SK-N-SH (cell line): Measurements from ENCODE around the gene OBP2B. TPM values are rescaled to one million over a fixed set of nuclear protein-coding genes. Genes with fewer than 3 reads are reported as not detected.

Experiments
- CTCF ChIA-PET: fragments of 300-600, 350-600 bp; formaldehyde crosslinking; extraction: SDS; loops from one replicate; lab custom pipeline; 2021; lab: Yijun Ruan, JAX
- POLR2A ChIA-PET: fragments of 350-600 bp; sonication (Branson Sonifier 250); formaldehyde crosslinking; extraction: SDS; loops from one replicate; lab custom pipeline; 2020; ENCODE audit warnings: antibody characterized with exemption, inconsistent platforms; lab: Yijun Ruan, JAX
- DNase-seq: peaks from one replicate; pipeline ENCODE4 v3.0.0; 2012
- H2AFZ ChIP-seq: fragments of 200-600 bp; sonication (generic); 2 replicates; pipeline ENCODE4 v1.8.1; 2016; ENCODE audit warnings: antibody characterized with exemption, mild to moderate bottlenecking, low read depth
- H3F3A ChIP-seq: fragments of 200-600 bp; sonication (generic); replicated peaks from 2 replicates; pipeline ENCODE3; 2016; ENCODE audit warnings: antibody characterized with exemption, mild to moderate bottlenecking; ENCODE audit not compliant: insufficient read depth
- H3K27ac ChIP-seq, 2 experiments: fragments of 200-500 bp in 1 of 2; fragments of 200-600 bp in 1 of 2; sonication (Bioruptor generic) in 1 of 2; sonication (generic), shearing (Covaris generic) in 1 of 2; 2 replicates each; pipeline versions ENCODE4 v1.5.1 to v1.6.1; 2014 to 2016; ENCODE audit warnings: low read depth in 2 of 2, inconsistent platforms in 1 of 2, low read length in 1 of 2, mild to moderate bottlenecking in 1 of 2, mixed read lengths in 1 of 2
- H3K27me3 ChIP-seq: fragments of 200-600 bp; sonication (generic), shearing (Covaris generic); 2 replicates; pipeline ENCODE4 v1.6.1; 2016; ENCODE audit warnings: mixed run types; ENCODE audit not compliant: insufficient read depth
- H3K36me3 ChIP-seq, 2 experiments: fragments of 200-500 bp in 1 of 2; fragments of 200-600 bp in 1 of 2; sonication (Bioruptor generic) in 1 of 2; sonication (generic) in 1 of 2; replicated peaks in 1 of 2; 2 replicates each; pipeline versions ENCODE3 to v1.5.1; 2014 to 2016; ENCODE audit warnings: low read length in 1 of 2, mild to moderate bottlenecking in 1 of 2; ENCODE audit not compliant: insufficient read depth in 2 of 2, control insufficient read depth in 1 of 2
- H3K4me1 ChIP-seq, 2 experiments: fragments of 200-500 bp in 1 of 2; fragments of 200-600 bp in 1 of 2; sonication (Bioruptor generic) in 1 of 2; sonication (generic), shearing (Covaris generic) in 1 of 2; 2 replicates each; pipeline versions ENCODE4 v1.5.1 to v1.6.1; 2014 to 2016; ENCODE audit warnings: low read depth in 1 of 2, low read length in 1 of 2, mixed run types in 1 of 2; ENCODE audit not compliant: insufficient read depth in 2 of 2, control insufficient read depth in 1 of 2
- H3K4me2 ChIP-seq: fragments of 200-600 bp; sonication (generic), shearing (Covaris generic); 2 replicates; pipeline ENCODE4 v1.6.1; 2017; ENCODE audit warnings: mixed run types
- H3K4me3 ChIP-seq, 2 experiments: fragments of 200-500 bp in 1 of 2; fragments of 200-600 bp in 1 of 2; sonication (Bioruptor generic) in 1 of 2; sonication (generic), shearing (Covaris generic) in 1 of 2; 2 replicates each; pipeline versions ENCODE4 v1.5.1 to v1.8.1; 2014 to 2016; ENCODE audit warnings: low read depth in 2 of 2, inconsistent platforms in 1 of 2, low read length in 1 of 2, mild to moderate bottlenecking in 1 of 2, mixed read lengths in 1 of 2, moderate library complexity in 1 of 2
- H3K79me2 ChIP-seq: fragments of 200-600 bp; sonication (generic); 2 replicates; pipeline ENCODE4 v1.8.1; 2017; ENCODE audit warnings: mild to moderate bottlenecking; ENCODE audit not compliant: insufficient read depth
- H3K9ac ChIP-seq: fragments of 200-600 bp; sonication (generic); 2 replicates; pipeline ENCODE4 v1.6.1; 2017; ENCODE audit warnings: mixed run types
- H3K9me2 ChIP-seq: fragments of 200-600 bp; sonication (generic); 2 replicates; pipeline ENCODE4 v1.6.1; 2017; ENCODE audit warnings: mixed run types
- H3K9me3 ChIP-seq: fragments of 200-600 bp; sonication (generic); 2 replicates; pipeline ENCODE4 v1.6.1; 2017; ENCODE audit warnings: mixed run types, mild to moderate bottlenecking, moderate library complexity
- H4K20me1 ChIP-seq: fragments of 200-600 bp; sonication (generic); 2 replicates; pipeline ENCODE4 v1.6.1; 2017; ENCODE audit warnings: mild to moderate bottlenecking, mixed run types; ENCODE audit not compliant: insufficient read depth
- EZH2phosphoT487 ChIP-seq: fragments of 200-600 bp; sonication (generic); IDR thresholded peaks from 2 replicates; pipeline ENCODE4 v1.6.1; 2017; ENCODE audit warnings: low read depth, mixed run types, mild to moderate bottlenecking, antibody characterized with exemption, moderate library complexity, borderline replicate concordance
- FOSL2 ChIP-seq: IDR thresholded peaks from 2 replicates; pipeline ENCODE4 v1.4.0; 2012; ENCODE audit warnings: low read depth, mild to moderate bottlenecking, moderate library complexity, borderline replicate concordance
- FOXM1 ChIP-seq: IDR thresholded peaks from 2 replicates; pipeline ENCODE4 v1.4.0; 2012; ENCODE audit warnings: low read depth, mild to moderate bottlenecking
- GATA2 ChIP-seq: sonication (generic); formaldehyde crosslinking; IDR thresholded peaks from 2 replicates; pipeline ENCODE4 v1.5.0; 2020; ENCODE audit warnings: mild to moderate bottlenecking, missing genetic modification reagents
- JUND ChIP-seq: IDR thresholded peaks from 2 replicates; pipeline ENCODE4 v1.4.0; 2012
- MXI1 ChIP-seq: IDR thresholded peaks from 2 replicates; pipeline ENCODE4 v1.6.1; 2012; ENCODE audit warnings: mild to moderate bottlenecking, low read depth, low read length, improper control_type of control experiment
- NFIC ChIP-seq: IDR thresholded peaks from 2 replicates; pipeline ENCODE4 v1.4.0; 2012; ENCODE audit warnings: borderline replicate concordance
- RFX5 ChIP-seq: IDR thresholded peaks from 2 replicates; pipeline ENCODE4 v1.6.1; 2012; ENCODE audit warnings: mild to moderate bottlenecking, improper control_type of control experiment, low read length
- RXRA ChIP-seq: IDR thresholded peaks from 2 replicates; pipeline ENCODE4 v1.4.0; 2012; ENCODE audit warnings: low read depth, mild to moderate bottlenecking, borderline replicate concordance
- SIN3A ChIP-seq: IDR thresholded peaks from 2 replicates; pipeline ENCODE4 v1.6.1; 2012; ENCODE audit warnings: low read depth, mild to moderate bottlenecking, low read length, moderate library complexity, borderline replicate concordance
- TAF1 ChIP-seq: IDR thresholded peaks from 2 replicates; pipeline ENCODE4 v1.6.1; 2012; ENCODE audit warnings: low read depth, mild to moderate bottlenecking, low read length, moderate library complexity, borderline replicate concordance
- TCF12 ChIP-seq: IDR thresholded peaks from 2 replicates; pipeline ENCODE4 v1.4.0; 2012
- TEAD4 ChIP-seq: IDR thresholded peaks from 2 replicates; pipeline ENCODE4 v1.4.0; 2012; ENCODE audit warnings: mild to moderate bottlenecking, borderline replicate concordance; ENCODE audit not compliant: insufficient read depth
- YY1 ChIP-seq: IDR thresholded peaks from 2 replicates; pipeline ENCODE4 v1.4.0; 2012; ENCODE audit warnings: low read depth, mild to moderate bottlenecking
- WGBS: methylation state at CpG from one replicate; pipeline ENCODE4 v1.1.6; 2017; ENCODE audit warnings: low lambda C conversion rate; 5-methylcytosine and 5-hydroxymethylcytosine counted together
- polyA plus RNA-seq, 3 experiments: library from polyadenylated mRNA; depleted of rRNA; stranded (reverse); fragments of >200 nt; gene quantifications; 2 replicates each; pipeline ENCODE4 v1.2.3, GENCODE V29; 2012
- TF ChIP-seq, protein P1 (sequence below): fragments of 150-350 bp; IDR thresholded peaks from 2 replicates; pipeline ENCODE4 v1.6.1; 2016; ENCODE audit warnings: mild to moderate bottlenecking, low read depth, low read length
- TF ChIP-seq, protein P2 (sequence below): IDR thresholded peaks from 2 replicates; pipeline ENCODE4 v1.4.0; 2012; ENCODE audit warnings: low read depth, borderline replicate concordance
- TF ChIP-seq, protein P3 (sequence below): IDR thresholded peaks from 2 replicates; pipeline ENCODE4; 2012

OBP2B gene
- polyA plus RNA-seq, 1 of the 3 experiments (the other 2 are of a cell fraction): not detected

DNA sequence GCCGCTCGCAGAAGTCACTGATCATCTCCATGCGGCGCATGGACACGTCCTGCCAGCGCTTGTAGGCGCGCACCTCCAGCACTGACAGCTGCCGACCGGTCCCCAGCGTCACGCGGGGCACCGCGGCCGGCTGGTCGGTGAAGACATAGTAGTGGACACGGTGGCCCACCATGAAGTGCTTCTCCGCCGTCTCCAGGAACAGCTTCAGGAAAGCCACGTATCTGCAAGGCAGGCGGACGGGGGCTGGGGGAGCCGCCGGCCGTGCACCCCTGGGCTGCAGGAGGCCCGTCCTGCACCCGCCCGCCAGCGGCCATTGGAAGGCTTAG, 47.0 kb upstream of the OBP2B start (continued):
- TF ChIP-seq TEAD4 (no peak), TAF1 (no peak), RXRA (no peak), EZH2phosphoT487 (no peak)

DNA sequence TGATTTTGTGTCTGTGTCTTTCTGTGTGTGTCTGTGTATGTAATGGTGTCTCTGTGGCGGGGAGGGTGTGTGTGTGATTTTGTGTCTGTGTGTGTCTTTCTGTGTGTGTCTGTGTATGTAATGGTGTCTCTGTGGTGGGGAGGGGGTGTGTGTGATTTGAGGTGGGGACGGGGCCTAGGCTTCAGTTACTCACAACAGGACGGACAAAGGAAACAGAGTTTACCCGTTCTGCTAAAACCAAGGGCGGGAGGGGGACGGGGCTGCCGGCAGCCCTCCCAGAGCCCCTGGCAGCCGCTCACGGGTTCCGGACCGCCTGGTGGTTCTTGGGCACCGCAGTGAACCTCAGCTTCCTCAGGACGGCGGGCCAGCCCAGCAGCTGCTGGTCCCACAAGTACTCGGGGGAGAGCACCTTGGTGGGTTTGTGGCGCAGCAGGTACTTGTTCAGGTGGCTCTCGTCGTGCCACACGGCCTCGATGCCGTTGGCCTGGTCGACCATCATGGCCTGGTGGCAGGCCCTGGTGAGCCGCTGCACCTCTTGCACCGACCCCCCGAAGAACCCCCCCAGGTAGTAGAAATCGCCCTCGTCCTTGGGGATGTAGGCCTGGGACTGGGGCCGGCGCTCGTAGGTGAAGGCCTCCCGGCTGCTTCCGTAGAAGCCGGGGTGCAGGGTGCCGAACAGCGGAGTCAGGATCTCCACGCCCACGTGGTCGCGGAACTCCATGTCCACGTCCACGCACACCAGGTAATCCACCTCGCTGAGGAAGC, 46.5 kb upstream of the OBP2B start:
- ChIA-PET POLR2A (no interaction called here), CTCF (no interaction called here)
- no peaks in the 10 kb centered on the region; a peak in 1 of 4 replicates for H3K4me1 ChIP-seq
- no peaks in the 10 kb centered on the region for H3K79me2 ChIP-seq
- H3K9ac ChIP-seq: no peak overlapping the region
- 78% methylated on average over 21 of the region's 42 CpGs for WGBS
- no peak overlapping the region for H3K4me3 ChIP-seq
- no peaks in the 10 kb centered on the region for H3K9me3 ChIP-seq
- no peaks in the 10 kb centered on the region for H4K20me1 ChIP-seq
- H3K27me3 ChIP-seq: peaks cover under 1% of the 10 kb centered on the region; the same call in 1 of the 2 replicates
- H2AFZ ChIP-seq: no peak overlapping the region
- TF ChIP-seq GATA2 (CRISPR knock-in tag) (no peak), NFIC (no peak), FOSL2 (no peak), TCF12 (no peak), YY1 (no peak), JUND (no peak), SIN3A (no peak), EZH2phosphoT487 (no peak), MXI1 (no peak), RFX5 (no peak), FOXM1 (no peak)
- TF ChIP-seq, protein P1, sequence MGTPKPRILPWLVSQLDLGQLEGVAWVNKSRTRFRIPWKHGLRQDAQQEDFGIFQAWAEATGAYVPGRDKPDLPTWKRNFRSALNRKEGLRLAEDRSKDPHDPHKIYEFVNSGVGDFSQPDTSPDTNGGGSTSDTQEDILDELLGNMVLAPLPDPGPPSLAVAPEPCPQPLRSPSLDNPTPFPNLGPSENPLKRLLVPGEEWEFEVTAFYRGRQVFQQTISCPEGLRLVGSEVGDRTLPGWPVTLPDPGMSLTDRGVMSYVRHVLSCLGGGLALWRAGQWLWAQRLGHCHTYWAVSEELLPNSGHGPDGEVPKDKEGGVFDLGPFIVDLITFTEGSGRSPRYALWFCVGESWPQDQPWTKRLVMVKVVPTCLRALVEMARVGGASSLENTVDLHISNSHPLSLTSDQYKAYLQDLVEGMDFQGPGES: no peak
- TF ChIP-seq, protein P2, sequence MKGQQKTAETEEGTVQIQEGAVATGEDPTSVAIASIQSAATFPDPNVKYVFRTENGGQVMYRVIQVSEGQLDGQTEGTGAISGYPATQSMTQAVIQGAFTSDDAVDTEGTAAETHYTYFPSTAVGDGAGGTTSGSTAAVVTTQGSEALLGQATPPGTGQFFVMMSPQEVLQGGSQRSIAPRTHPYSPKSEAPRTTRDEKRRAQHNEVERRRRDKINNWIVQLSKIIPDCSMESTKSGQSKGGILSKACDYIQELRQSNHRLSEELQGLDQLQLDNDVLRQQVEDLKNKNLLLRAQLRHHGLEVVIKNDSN: no peak
- TF ChIP-seq, protein P3, sequence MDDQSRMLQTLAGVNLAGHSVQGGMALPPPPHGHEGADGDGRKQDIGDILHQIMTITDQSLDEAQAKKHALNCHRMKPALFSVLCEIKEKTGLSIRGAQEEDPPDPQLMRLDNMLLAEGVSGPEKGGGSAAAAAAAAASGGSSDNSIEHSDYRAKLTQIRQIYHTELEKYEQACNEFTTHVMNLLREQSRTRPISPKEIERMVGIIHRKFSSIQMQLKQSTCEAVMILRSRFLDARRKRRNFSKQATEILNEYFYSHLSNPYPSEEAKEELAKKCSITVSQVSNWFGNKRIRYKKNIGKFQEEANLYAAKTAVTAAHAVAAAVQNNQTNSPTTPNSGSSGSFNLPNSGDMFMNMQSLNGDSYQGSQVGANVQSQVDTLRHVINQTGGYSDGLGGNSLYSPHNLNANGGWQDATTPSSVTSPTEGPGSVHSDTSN: no peak
- TF ChIP-seq, all 33 proteins: peak for 0
- Histone ChIP-seq H3K36me3 (no peaks in the 10 kb centered on the region), H3K27ac (no peak overlapping the region), H3F3A (no peaks in the 10 kb centered on the region), H3K4me2 (no peak overlapping the region), H3K9me2 (no peaks in the 10 kb centered on the region)
- no peak for DNase-seq
